ENCODE data around the gene GRK3. TPM values are rescaled to one million over a fixed set of nuclear protein-coding genes. Genes with fewer than 3 reads are reported as not detected.

Gene GRK3
- total and polyA plus RNA-seq, 7 donors: 1.2 to 9.6 (median 7.2) TPM

- H3K27me3 ChIP-seq: no peaks in the 10 kb centered on the region
- peak overlapping the region; percentile 46 to 94 (median 90) for H3K4me3 ChIP-seq
- intact Hi-C loops (cut with DNase I): loop anchor here (10.0 kb wide), 3 partner anchors 101 to 211 kb away; no protein-coding TSS in a partner anchor
- DNase-seq: peak; percentile 67
- H3K4me1 ChIP-seq: peaks cover 0 to 39% (median 10%) of the 10 kb centered on the region in 4 donors
- H3K9me3 ChIP-seq: no peaks in the 10 kb centered on the region
- TF ChIP-seq POLR2A (IDR thresholded peaks at IDR 0.05) (no peak), POLR2AphosphoS5 (IDR thresholded peaks at IDR 0.05) (no peak), EP300 (IDR thresholded peaks at IDR 0.05) (no peak)
- TF ChIP-seq, protein P1, sequence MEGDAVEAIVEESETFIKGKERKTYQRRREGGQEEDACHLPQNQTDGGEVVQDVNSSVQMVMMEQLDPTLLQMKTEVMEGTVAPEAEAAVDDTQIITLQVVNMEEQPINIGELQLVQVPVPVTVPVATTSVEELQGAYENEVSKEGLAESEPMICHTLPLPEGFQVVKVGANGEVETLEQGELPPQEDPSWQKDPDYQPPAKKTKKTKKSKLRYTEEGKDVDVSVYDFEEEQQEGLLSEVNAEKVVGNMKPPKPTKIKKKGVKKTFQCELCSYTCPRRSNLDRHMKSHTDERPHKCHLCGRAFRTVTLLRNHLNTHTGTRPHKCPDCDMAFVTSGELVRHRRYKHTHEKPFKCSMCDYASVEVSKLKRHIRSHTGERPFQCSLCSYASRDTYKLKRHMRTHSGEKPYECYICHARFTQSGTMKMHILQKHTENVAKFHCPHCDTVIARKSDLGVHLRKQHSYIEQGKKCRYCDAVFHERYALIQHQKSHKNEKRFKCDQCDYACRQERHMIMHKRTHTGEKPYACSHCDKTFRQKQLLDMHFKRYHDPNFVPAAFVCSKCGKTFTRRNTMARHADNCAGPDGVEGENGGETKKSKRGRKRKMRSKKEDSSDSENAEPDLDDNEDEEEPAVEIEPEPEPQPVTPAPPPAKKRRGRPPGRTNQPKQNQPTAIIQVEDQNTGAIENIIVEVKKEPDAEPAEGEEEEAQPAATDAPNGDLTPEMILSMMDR (IDR thresholded peaks at IDR 0.05): no peak
- no peaks in the 10 kb centered on the region for H3K36me3 ChIP-seq
- WGBS, 2 donors: 1 to 2% methylated on average over 21 of the region's 21 CpGs
- peak overlapping the region; percentile 66 to 83 (median 74) for H3K27ac ChIP-seq
Measured at GRCh38 chr22:25563761-25564319, 635 bp upstream of the GRK3 start.

GRCh38 chr22:25564979-25565677 lies 653 bp downstream of the GRK3 start:
- H3K36me3 ChIP-seq: no peaks in the 10 kb centered on the region
- WGBS, 2 donors: 1% methylated on average over 61 of the region's 61 CpGs
- no peaks in the 10 kb centered on the region for H3K9me3 ChIP-seq
- H3K4me3 ChIP-seq: peak overlapping the region; percentile 48 to 94 (median 90)
- peaks cover 0 to 36% (median 10%) of the 10 kb centered on the region in 4 donors for H3K4me1 ChIP-seq
- TF ChIP-seq POLR2A (IDR thresholded peaks at IDR 0.05): no peak
- TF ChIP-seq EP300 (IDR thresholded peaks at IDR 0.05): no peak
- no peak for TF ChIP-seq POLR2AphosphoS5 (IDR thresholded peaks at IDR 0.05)
- TF ChIP-seq, protein P1 (IDR thresholded peaks at IDR 0.05): no peak
- no peaks in the 10 kb centered on the region for H3K27me3 ChIP-seq
- peak overlapping the region; percentile 56 to 83 (median 76) for H3K27ac ChIP-seq
- peak; percentile 70 for DNase-seq
- intact Hi-C loops (cut with DNase I): loop anchor here (10.0 kb wide), 3 partner anchors 100 to 210 kb away; no protein-coding TSS in a partner anchor

DNA sequence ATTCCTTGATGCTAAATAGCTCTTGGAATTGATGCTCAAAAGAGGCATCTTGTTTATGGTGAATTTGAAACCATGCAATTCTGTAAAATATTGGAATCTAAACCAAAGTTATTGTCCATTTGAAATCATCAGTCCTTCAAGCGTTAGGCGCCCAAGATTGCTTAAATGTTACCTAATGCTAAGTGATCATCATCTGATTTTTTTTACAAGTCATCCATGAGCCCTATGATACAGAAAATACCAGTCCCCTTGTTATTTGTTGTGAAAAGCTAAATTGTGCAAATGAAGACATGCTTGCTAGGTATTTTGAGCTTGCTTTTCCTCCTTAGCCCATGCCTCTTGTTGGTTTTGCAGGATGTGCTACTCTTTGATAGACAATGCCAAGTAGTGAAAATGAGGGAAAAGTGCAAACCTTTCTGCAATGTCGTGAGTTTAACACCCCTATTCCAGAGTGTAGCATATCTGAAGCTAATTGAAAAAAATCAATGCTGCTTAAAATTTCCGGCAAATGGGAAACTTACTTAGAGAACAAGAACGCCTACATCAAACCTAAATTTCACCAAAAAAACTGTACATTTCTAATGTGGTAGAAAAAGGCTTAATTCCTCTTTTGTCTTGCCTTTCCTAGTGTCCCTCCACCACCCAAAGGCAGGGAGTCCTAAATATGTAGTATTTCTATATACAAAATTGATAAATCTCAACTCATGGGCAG lies 1.9 kb downstream of the GRK3 start:
- no peaks in the 10 kb centered on the region for H3K27me3 ChIP-seq
- H3K36me3 ChIP-seq: no peaks in the 10 kb centered on the region
- H3K4me3 ChIP-seq: peak overlapping the region in 2 of 4 donors; percentile 90 to 94
- peaks cover 0 to 27% (median 10%) of the 10 kb centered on the region in 4 donors for H3K4me1 ChIP-seq
- WGBS, 2 donors: 68 to 76% methylated on average over 5 of the region's 5 CpGs
- no peaks in the 10 kb centered on the region for H3K9me3 ChIP-seq
- no peak for DNase-seq
- TF ChIP-seq EP300 (IDR thresholded peaks at IDR 0.05) (no peak), POLR2AphosphoS5 (IDR thresholded peaks at IDR 0.05) (no peak), POLR2A (IDR thresholded peaks at IDR 0.05) (no peak)
- TF ChIP-seq, protein P1 (IDR thresholded peaks at IDR 0.05): no peak
- intact Hi-C loops (cut with DNase I): loop anchor here (10.0 kb wide), 3 partner anchors 98 to 208 kb away; no protein-coding TSS in a partner anchor
- no peak overlapping the region for H3K27ac ChIP-seq

DNA sequence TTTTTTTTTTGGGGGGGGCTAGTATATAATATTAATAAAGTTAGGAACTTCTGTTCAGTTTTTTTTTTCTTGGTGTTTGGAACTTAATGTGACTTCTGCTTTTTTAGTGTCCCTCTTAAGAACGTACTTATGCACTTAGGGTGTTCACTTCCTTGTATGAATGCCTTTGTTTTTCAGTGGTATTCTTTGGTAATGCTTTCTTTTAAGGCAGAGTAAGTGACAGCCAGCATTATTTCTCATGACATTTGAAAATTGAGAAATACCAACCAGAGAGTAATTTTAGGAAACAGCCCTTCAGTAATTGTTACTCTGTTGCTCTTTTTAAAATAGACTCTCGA lies 2.4 kb downstream of the GRK3 start:
- WGBS, 2 donors: 52 to 55% methylated on average over 2 of the region's 2 CpGs
- no peaks in the 10 kb centered on the region for H3K9me3 ChIP-seq
- no peak overlapping the region for H3K27ac ChIP-seq
- TF ChIP-seq, protein P1 (IDR thresholded peaks at IDR 0.05): no peak
- TF ChIP-seq EP300 (IDR thresholded peaks at IDR 0.05) (no peak), POLR2A (IDR thresholded peaks at IDR 0.05) (no peak), POLR2AphosphoS5 (IDR thresholded peaks at IDR 0.05) (no peak)
- H3K27me3 ChIP-seq: no peaks in the 10 kb centered on the region
- H3K36me3 ChIP-seq: no peaks in the 10 kb centered on the region
- intact Hi-C loops (cut with DNase I): loop anchor here (10.0 kb wide), 3 partner anchors 98 to 208 kb away; no protein-coding TSS in a partner anchor
- DNase-seq: no peak
- peak overlapping the region in 1 of 4 donors; percentile 3 for H3K4me3 ChIP-seq
- H3K4me1 ChIP-seq: peaks cover 0 to 27% (median 10%) of the 10 kb centered on the region in 4 donors
